22Rv1 (cell line): Measurements from ENCODE around the gene KANK4.

Experiments
- CTCF ChIP-seq: fragments of 450-650 bp; IDR thresholded peaks from 2 replicates; pipeline ENCODE4 v1.5.1; 2017; ENCODE audit warnings: mild to moderate bottlenecking
- ZFX ChIP-seq: fragments of 450-650 bp; IDR thresholded peaks from 2 replicates; pipeline ENCODE4 v1.6.1; 2017; ENCODE audit warnings: antibody characterized with exemption, borderline replicate concordance

GRCh38 chr1:62306065-62306464 is 13.2 kb downstream of the KANK4 start:
- no peak for TF ChIP-seq CTCF
- no peak for TF ChIP-seq ZFX
